H1 (cell line): ENCODE data around the gene CACNB2. TPM values are rescaled to one million over a fixed set of nuclear protein-coding genes. Genes with fewer than 3 reads are reported as not detected.

Source experiments
- CTCF ChIA-PET: fragments of 300-600 bp; sonication (Branson Sonifier 250); formaldehyde crosslinking; loops from one replicate; lab custom pipeline; 2021; ENCODE audit not compliant: partially characterized antibody; lab: Charles Lee
- POLR2A ChIA-PET: fragments of 300-600 bp; sonication (Branson Sonifier 250); formaldehyde crosslinking; loops from one replicate; lab custom pipeline; 2021; ENCODE audit warnings: inconsistent platforms; ENCODE audit not compliant: partially characterized antibody; lab: Charles Lee
- DNase-seq, 2 experiments: peaks; one replicate each; pipeline versions ENCODE4 v3.0.0 to v3.0.0-alpha.2; 2010 to 2022; ENCODE audit warnings: low spot score in 2 of 2, low read depth in 1 of 2, mixed read lengths in 1 of 2
- FAIRE-seq: peaks from 2 replicates; lab custom pipeline; 2011; peaks lifted over from hg19 to GRCh38; lab: Jason Lieb, UNC
- H2AFZ ChIP-seq: 2 replicates; pipeline ENCODE4 v1.8.1; 2012; ENCODE audit warnings: low read length, inconsistent platforms
- H2AK5ac ChIP-seq: 2 replicates; pipeline ENCODE4 v1.6.1; 2013; ENCODE audit warnings: low read depth, low read length
- H2BK120ac ChIP-seq: replicated peaks from 2 replicates; pipeline ENCODE3; 2013; ENCODE audit warnings: low read depth, low read length, inconsistent platforms
- H2BK12ac ChIP-seq: 2 replicates; pipeline ENCODE4 v1.6.1; 2013; ENCODE audit warnings: low read depth, low read length
- H2BK15ac ChIP-seq: 2 replicates; pipeline ENCODE4 v1.6.1; 2013; ENCODE audit warnings: low read length
- H2BK20ac ChIP-seq: 2 replicates; pipeline ENCODE4 v1.6.1; 2013; ENCODE audit warnings: low read length
- H2BK5ac ChIP-seq: 2 replicates; pipeline ENCODE4 v1.6.1; 2013; ENCODE audit warnings: low read depth, low read length
- H3K14ac ChIP-seq: 2 replicates; pipeline ENCODE4 v1.6.1; 2013; ENCODE audit warnings: inconsistent platforms; ENCODE audit not compliant: insufficient read length
- H3K18ac ChIP-seq: 2 replicates; pipeline ENCODE4 v1.6.1; 2013; ENCODE audit warnings: low read length; ENCODE audit errors: extremely low read depth
- H3K23ac ChIP-seq: 2 replicates; pipeline ENCODE4 v1.6.1; 2013; ENCODE audit warnings: inconsistent platforms; ENCODE audit not compliant: insufficient read length
- H3K23me2 ChIP-seq: 2 replicates; pipeline ENCODE4 v1.6.1; 2013; ENCODE audit warnings: low read depth, low read length
- H3K27ac ChIP-seq: 2 replicates; pipeline ENCODE4 v1.6.1; 2011; ENCODE audit warnings: low read depth, low read length, inconsistent platforms
- H3K27me3 ChIP-seq, 4 experiments: replicated peaks in 1 of 4; 1 replicate in 1 of 4; 2 replicates in 3 of 4; pipeline versions ENCODE4 v1.6.1 to v1.8.1; 2011 to 2013; ENCODE audit warnings: low read length in 3 of 4, mild to moderate bottlenecking in 3 of 4, inconsistent platforms in 2 of 4, mixed read lengths in 2 of 4, moderate library complexity in 1 of 4; ENCODE audit not compliant: control insufficient read depth in 3 of 4, insufficient read depth in 3 of 4; ENCODE audit errors: extremely low read depth in 1 of 4
- H3K36me3 ChIP-seq, 4 experiments: 2 replicates each; pipeline versions ENCODE4 v1.6.1 to v1.8.1; 2011 to 2013; ENCODE audit warnings: mild to moderate bottlenecking in 4 of 4, low read length in 3 of 4, moderate library complexity in 2 of 4, control low read depth in 1 of 4, inconsistent platforms in 1 of 4; ENCODE audit not compliant: insufficient read depth in 4 of 4, control insufficient read depth in 2 of 4
- H3K4ac ChIP-seq: replicated peaks from 2 replicates; pipeline ENCODE3; 2013; ENCODE audit warnings: low read length, low read depth, mixed read lengths, inconsistent platforms; ENCODE audit not compliant: insufficient read length
- H3K4me1 ChIP-seq, 4 experiments: replicated peaks in 1 of 4; 1 replicate in 1 of 4; 2 replicates in 3 of 4; pipeline versions ENCODE4 v1.6.1 to v1.8.1; 2011 to 2013; ENCODE audit warnings: low read length in 3 of 4, inconsistent platforms in 2 of 4, mixed read lengths in 1 of 4; ENCODE audit not compliant: insufficient read depth in 4 of 4, control insufficient read depth in 3 of 4
- H3K4me2 ChIP-seq, 2 experiments: 2 replicates each; pipeline versions ENCODE4 v1.6.1 to v1.8.1; 2011 to 2013; ENCODE audit warnings: low read depth in 2 of 2, low read length in 2 of 2, control low read depth in 1 of 2, inconsistent platforms in 1 of 2, mild to moderate bottlenecking in 1 of 2; ENCODE audit not compliant: insufficient read depth in 1 of 2
- H3K4me3 ChIP-seq, 4 experiments: fragments of 200-600, 300-600 bp in 1 of 4; sonication (generic), shearing (Covaris generic), sonication (Bioruptor Twin) in 1 of 4; 2 replicates each; pipeline versions ENCODE4 v1.5.1 to v1.8.1; 2011 to 2016; ENCODE audit warnings: low read length in 4 of 4, low read depth in 3 of 4, control low read depth in 2 of 4, inconsistent platforms in 2 of 4, mild to moderate bottlenecking in 2 of 4, mixed read lengths in 1 of 4, moderate library complexity in 1 of 4; ENCODE audit not compliant: insufficient read depth in 2 of 4; ENCODE audit errors: extremely low read depth in 1 of 4
- H3K56ac ChIP-seq: replicated peaks from 2 replicates; pipeline ENCODE3; 2013; ENCODE audit warnings: low read depth, mild to moderate bottlenecking, mixed read lengths, low read length, inconsistent platforms; ENCODE audit not compliant: insufficient read length
- H3K79me1 ChIP-seq: 2 replicates; pipeline ENCODE4 v1.6.1; 2013; ENCODE audit warnings: low read depth, low read length, control low read depth
- H3K79me2 ChIP-seq, 2 experiments: 2 replicates each; pipeline versions ENCODE4 v1.6.1 to v1.8.1; 2012 to 2013; ENCODE audit warnings: low read length in 2 of 2, mild to moderate bottlenecking in 2 of 2, inconsistent platforms in 1 of 2; ENCODE audit not compliant: insufficient read depth in 2 of 2, control insufficient read depth in 1 of 2
- H3K9ac ChIP-seq, 4 experiments: replicated peaks in 1 of 4; 1 replicate in 1 of 4; 2 replicates in 3 of 4; pipeline versions ENCODE4 v1.6.1 to v1.8.1; 2011 to 2013; ENCODE audit warnings: low read depth in 3 of 4, low read length in 3 of 4, control low read depth in 2 of 4, mild to moderate bottlenecking in 2 of 4, moderate library complexity in 2 of 4, inconsistent platforms in 1 of 4; ENCODE audit errors: extremely low read depth in 1 of 4
- H3K9me3 ChIP-seq, 2 experiments: 2 replicates each; pipeline versions ENCODE4 v1.6.1 to v1.8.1; 2012 to 2013; ENCODE audit warnings: mild to moderate bottlenecking in 2 of 2, moderate library complexity in 2 of 2, control low read depth in 1 of 2, inconsistent platforms in 1 of 2, low read depth in 1 of 2, low read length in 1 of 2, mixed read lengths in 1 of 2; ENCODE audit not compliant: insufficient read depth in 2 of 2
- H4K20me1 ChIP-seq, 2 experiments: replicated peaks in 1 of 2; 2 replicates each; pipeline versions ENCODE3 to v1.8.1; 2011 to 2013; ENCODE audit warnings: inconsistent platforms in 2 of 2, low read length in 2 of 2, mild to moderate bottlenecking in 1 of 2; ENCODE audit not compliant: insufficient read depth in 2 of 2, control insufficient read depth in 1 of 2
- H4K5ac ChIP-seq: 2 replicates; pipeline ENCODE4 v1.6.1; 2013; ENCODE audit warnings: low read length, low read depth, mixed read lengths, inconsistent platforms; ENCODE audit not compliant: insufficient read length
- H4K8ac ChIP-seq: 2 replicates; pipeline ENCODE4 v1.8.0; 2013; ENCODE audit warnings: mild to moderate bottlenecking, moderate library complexity, low read length, inconsistent platforms; ENCODE audit not compliant: insufficient read depth; ENCODE audit errors: extremely low read depth
- H4K91ac ChIP-seq: replicated peaks from 2 replicates; pipeline ENCODE3; 2013; ENCODE audit warnings: low read length, mixed read lengths, inconsistent platforms; ENCODE audit not compliant: insufficient read length
- CTCF ChIP-seq, 3 experiments: IDR thresholded peaks; 1 replicate in 2 of 3; 2 replicates in 1 of 3; pipeline versions ENCODE4 v1.5.1 to v1.6.1; 2011; ENCODE audit warnings: low read length in 3 of 3, mild to moderate bottlenecking in 3 of 3, inconsistent platforms in 2 of 3, low read depth in 1 of 3, moderate library complexity in 1 of 3; ENCODE audit not compliant: insufficient read depth in 1 of 3; ENCODE audit errors: control extremely low read depth in 1 of 3
- EP300 ChIP-seq, 2 experiments: IDR thresholded peaks; 1 replicate in 1 of 2; 2 replicates in 1 of 2; pipeline ENCODE4 v1.6.1; 2011 to 2012; ENCODE audit warnings: low read depth in 2 of 2, low read length in 2 of 2, mild to moderate bottlenecking in 2 of 2, borderline replicate concordance in 1 of 2, inconsistent platforms in 1 of 2, moderate library complexity in 1 of 2
- EZH2 ChIP-seq: fragments of 200-600 bp; sonication (generic); IDR thresholded peaks from 2 replicates; pipeline ENCODE4 v1.7.1; 2012; ENCODE audit warnings: low read depth, mild to moderate bottlenecking, moderate library complexity, low read length, inconsistent platforms; ENCODE audit not compliant: severe bottlenecking
- MAFK ChIP-seq: IDR thresholded peaks from 2 replicates; pipeline ENCODE4 v1.6.1; 2012; ENCODE audit warnings: low read depth, mild to moderate bottlenecking, improper control_type of control experiment, low read length
- PHF8 ChIP-seq: fragments of 200-600 bp; sonication (generic); conservative IDR thresholded peaks from 2 replicates; pipeline ENCODE4 v1.7.1; 2012; ENCODE audit warnings: low read depth, mild to moderate bottlenecking, inconsistent platforms, low read length, moderate library complexity
- RFX5 ChIP-seq: IDR thresholded peaks from 2 replicates; pipeline ENCODE4 v1.6.1; 2011; ENCODE audit warnings: low read depth, low read length, improper control_type of control experiment, borderline replicate concordance
- SAP30 ChIP-seq: fragments of 300-600 bp; sonication (generic); IDR thresholded peaks from 2 replicates; pipeline ENCODE4 v1.7.1; 2012; ENCODE audit warnings: low read length, moderate library complexity, mild to moderate bottlenecking, inconsistent platforms; ENCODE audit not compliant: insufficient read depth, insufficient replicate concordance
- TCF12 ChIP-seq: IDR thresholded peaks from 2 replicates; pipeline ENCODE4 v1.6.1; 2011; ENCODE audit warnings: low read depth, mild to moderate bottlenecking, low read length
- WGBS, 2 experiments: shearing (Covaris generic) in 1 of 2; methylation state at CpG; one replicate each; pipeline versions ENCODE4 v1.1.6 to v1.1.7; 2013 to 2015; ENCODE audit warnings: low lambda C conversion rate in 2 of 2, mixed read lengths in 2 of 2, inconsistent platforms in 1 of 2, low coverage in 1 of 2, missing lambda C conversion rate in 1 of 2; ENCODE audit not compliant: insufficient replicate concordance in 2 of 2, insufficient coverage in 1 of 2, insufficient read length in 1 of 2; ENCODE audit errors: extremely low coverage in 1 of 2, missing lambda C conversion rate in 1 of 2; 5-methylcytosine and 5-hydroxymethylcytosine counted together
- polyA plus RNA-seq, 7 experiments: library from polyadenylated mRNA; depleted of rRNA in 3 of 7; stranded (reverse) in 5 of 7; unstranded in 2 of 7; fragments of >200 nt in 5 of 7; fragments of 200-250 nt in 2 of 7; gene quantifications; 1 replicate in 5 of 7; 2 replicates in 1 of 7; 4 replicates in 1 of 7; pipeline versions ENCODE4 v1.2.1 to v1.2.3, GENCODE V29; 2011 to 2013; ENCODE audit warnings: missing spikeins in 2 of 7, mixed read lengths in 2 of 7
- total RNA-seq: library from RNA; stranded (reverse); fragmentation: NEBNext Ultra II Directional; extraction: Animal tissue kit (Norgen Biotek cat#: 25700); gene quantifications from 2 replicates; pipeline ENCODE4 v1.2.1, GENCODE V29; 2021
- TF ChIP-seq, protein P1 (sequence below): IDR thresholded peaks from 2 replicates; pipeline ENCODE4 v1.6.1; 2011; ENCODE audit warnings: low read length, improper control_type of control experiment

Gene CACNB2
- total and polyA plus RNA-seq, 2 of the 8 experiments (the other 6 are each of a cell fraction or from before 2014, with no cell fraction given): 2.4 to 3.2 TPM

DNA sequence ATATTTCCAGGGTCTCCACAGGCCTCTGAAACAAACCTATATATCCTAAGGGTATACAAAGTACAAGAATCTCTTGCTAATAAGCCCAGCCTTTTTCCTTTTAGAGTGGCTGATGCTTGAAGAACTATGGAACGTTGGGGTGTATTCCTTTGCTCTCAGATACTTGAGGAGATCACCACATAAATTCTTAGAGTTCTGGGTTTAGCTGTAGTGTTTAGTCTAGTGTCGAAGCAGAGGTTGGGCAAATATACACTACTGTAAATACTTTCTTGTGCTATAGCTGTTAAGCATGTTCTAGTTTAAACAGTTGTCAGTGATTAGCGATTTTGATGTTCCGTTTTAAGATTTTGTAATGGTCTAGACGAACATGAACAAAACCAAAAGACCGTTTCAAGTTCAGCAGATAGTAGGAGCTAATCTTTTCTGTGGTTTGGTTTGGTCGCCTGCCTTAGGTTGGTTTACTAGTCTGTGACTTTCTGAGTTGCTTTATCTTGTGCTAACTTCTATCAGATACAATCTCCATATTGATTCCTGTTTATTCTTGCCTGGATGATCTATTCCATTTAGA lies 281.6 kb downstream of the CACNB2 start:
- no peak overlapping the region for H2BK120ac ChIP-seq
- H2AK5ac ChIP-seq: no peak overlapping the region
- H3K4ac ChIP-seq: no peak overlapping the region
- H4K91ac ChIP-seq: no peak overlapping the region
- no peaks in the 10 kb centered on the region for H3K27me3 ChIP-seq
- no peak overlapping the region for H3K27ac ChIP-seq
- no peak overlapping the region for H2BK12ac ChIP-seq
- no peak overlapping the region for H2BK15ac ChIP-seq
- no peak overlapping the region for H2BK5ac ChIP-seq
- no peaks in the 10 kb centered on the region for H3K79me2 ChIP-seq
- peaks cover 0 to 5% (median 2%) of the 10 kb centered on the region in 4 experiments; a peak in 2 of 7 replicates for H3K4me1 ChIP-seq
- no peak overlapping the region for H3K56ac ChIP-seq
- no peaks in the 10 kb centered on the region; the same call in 1 of the 2 replicates for H3K79me1 ChIP-seq
- no peak overlapping the region for H3K18ac ChIP-seq
- H3K23me2 ChIP-seq: no peaks in the 10 kb centered on the region
- no peak overlapping the region for H4K5ac ChIP-seq
- WGBS, 2 experiments: 86% methylated on average over 7 of the region's 7 CpGs; no CpG with 5 or more reads in 1 of the 2 experiments
- H3K9ac ChIP-seq: no peak overlapping the region
- H2AFZ ChIP-seq: no peak overlapping the region
- H2BK20ac ChIP-seq: no peak overlapping the region
- H3K23ac ChIP-seq: no peak overlapping the region
- H3K14ac ChIP-seq: no peak overlapping the region
- H3K9me3 ChIP-seq: no peaks in the 10 kb centered on the region
- POLR2A ChIA-PET: no interaction called here
- H4K20me1 ChIP-seq: no peaks in the 10 kb centered on the region
- H3K4me2 ChIP-seq: no peak overlapping the region
- H3K4me3 ChIP-seq: no peak overlapping the region
- FAIRE-seq: no peak
- no peak overlapping the region for H4K8ac ChIP-seq
- no peaks in the 10 kb centered on the region for H3K36me3 ChIP-seq
- no peak for DNase-seq
- CTCF ChIA-PET: interaction anchor here (0.6 to 1.6 kb wide), 3 partner anchors 9 to 439 kb away, joined by 3 to 4 read pairs (median 4); no protein-coding TSS in a partner anchor
- TF ChIP-seq, protein P1, sequence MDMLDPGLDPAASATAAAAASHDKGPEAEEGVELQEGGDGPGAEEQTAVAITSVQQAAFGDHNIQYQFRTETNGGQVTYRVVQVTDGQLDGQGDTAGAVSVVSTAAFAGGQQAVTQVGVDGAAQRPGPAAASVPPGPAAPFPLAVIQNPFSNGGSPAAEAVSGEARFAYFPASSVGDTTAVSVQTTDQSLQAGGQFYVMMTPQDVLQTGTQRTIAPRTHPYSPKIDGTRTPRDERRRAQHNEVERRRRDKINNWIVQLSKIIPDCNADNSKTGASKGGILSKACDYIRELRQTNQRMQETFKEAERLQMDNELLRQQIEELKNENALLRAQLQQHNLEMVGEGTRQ: no peak
- TF ChIP-seq RFX5: no peak
- TF ChIP-seq EZH2: no peak
- no peak for TF ChIP-seq EP300 (IDR thresholded peaks at IDR 0.05; ENCODE audit: borderline replicate concordance in 1 of 2, low read depth in 2 of 2, low read length in 2 of 2)
- TF ChIP-seq MAFK: no peak
- no peak for TF ChIP-seq CTCF (IDR thresholded peaks at IDR 0.05; ENCODE audit: control extremely low read depth in 1 of 3, insufficient read depth in 1 of 3, low read depth in 1 of 3, low read length in 3 of 3)
- TF ChIP-seq TCF12: no peak
- TF ChIP-seq SAP30: no peak
- TF ChIP-seq PHF8: no peak
